HG02852 (cell line): ENCODE measurements around the gene DRAP1.

ENCODE experiments used
- ATAC-seq: cut with Tn5 transposase; IDR thresholded peaks from one replicate; pipeline ENCODE4 v1.9.1; 2021; ENCODE audit warnings: mild to moderate bottlenecking, moderate library complexity; ENCODE audit not compliant: unreplicated experiment

Gene DRAP1

DNA sequence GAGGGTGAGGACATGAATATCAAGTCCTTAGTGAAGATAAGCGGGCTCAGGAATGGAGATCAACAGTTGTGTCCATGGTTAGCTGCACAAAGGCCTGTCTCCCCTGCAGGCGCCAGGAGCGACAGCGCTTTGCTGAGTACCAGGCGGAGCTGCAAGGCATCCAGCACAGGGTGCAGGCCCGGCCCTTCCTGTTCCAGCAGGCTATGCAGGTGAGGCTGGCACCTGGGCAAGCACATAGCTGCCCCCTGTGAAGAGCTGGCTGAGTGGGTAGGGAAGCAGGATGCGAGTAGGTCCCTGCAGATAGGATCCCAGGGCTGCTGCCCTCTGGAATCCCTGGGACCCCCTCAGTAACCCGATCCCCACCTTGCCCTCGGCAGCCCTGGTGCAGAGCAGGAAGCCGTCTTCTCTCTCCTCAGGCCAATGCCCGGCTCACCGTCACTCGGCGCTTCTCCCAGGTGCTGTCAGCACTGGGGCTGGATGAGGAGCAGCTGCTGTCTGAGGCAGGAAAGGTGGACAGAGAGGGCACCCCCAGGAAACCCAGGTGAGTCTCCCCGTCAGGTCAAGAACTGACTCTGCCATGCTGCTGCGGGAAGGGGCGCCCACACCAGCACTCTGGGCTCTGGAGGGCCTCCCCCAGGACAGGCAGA is 39.7 kb downstream of the DRAP1 start:
- no peak for ATAC-seq

DNA sequence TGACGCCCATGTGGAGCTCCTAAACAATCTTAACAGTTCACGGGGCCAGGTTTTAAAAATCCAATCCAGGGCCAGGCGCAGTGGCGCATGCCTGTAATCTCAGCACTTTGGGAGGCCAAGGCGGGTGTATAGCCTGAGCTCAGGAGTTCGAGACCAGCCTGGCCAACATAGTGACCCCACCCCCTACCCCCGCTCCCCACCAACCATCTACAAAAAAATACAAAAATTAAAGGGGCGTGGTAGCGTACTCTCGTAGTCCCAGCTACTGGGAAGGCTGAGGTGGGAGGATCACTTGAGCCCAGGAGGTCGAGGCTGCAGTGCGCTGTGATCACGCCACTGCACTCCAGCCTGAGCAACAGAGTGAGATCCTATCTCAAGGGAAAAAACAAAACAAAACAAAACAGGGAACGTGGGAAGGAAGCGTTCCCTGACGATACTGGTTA is 41.6 kb downstream of the DRAP1 start:
- no peak for ATAC-seq

DNA sequence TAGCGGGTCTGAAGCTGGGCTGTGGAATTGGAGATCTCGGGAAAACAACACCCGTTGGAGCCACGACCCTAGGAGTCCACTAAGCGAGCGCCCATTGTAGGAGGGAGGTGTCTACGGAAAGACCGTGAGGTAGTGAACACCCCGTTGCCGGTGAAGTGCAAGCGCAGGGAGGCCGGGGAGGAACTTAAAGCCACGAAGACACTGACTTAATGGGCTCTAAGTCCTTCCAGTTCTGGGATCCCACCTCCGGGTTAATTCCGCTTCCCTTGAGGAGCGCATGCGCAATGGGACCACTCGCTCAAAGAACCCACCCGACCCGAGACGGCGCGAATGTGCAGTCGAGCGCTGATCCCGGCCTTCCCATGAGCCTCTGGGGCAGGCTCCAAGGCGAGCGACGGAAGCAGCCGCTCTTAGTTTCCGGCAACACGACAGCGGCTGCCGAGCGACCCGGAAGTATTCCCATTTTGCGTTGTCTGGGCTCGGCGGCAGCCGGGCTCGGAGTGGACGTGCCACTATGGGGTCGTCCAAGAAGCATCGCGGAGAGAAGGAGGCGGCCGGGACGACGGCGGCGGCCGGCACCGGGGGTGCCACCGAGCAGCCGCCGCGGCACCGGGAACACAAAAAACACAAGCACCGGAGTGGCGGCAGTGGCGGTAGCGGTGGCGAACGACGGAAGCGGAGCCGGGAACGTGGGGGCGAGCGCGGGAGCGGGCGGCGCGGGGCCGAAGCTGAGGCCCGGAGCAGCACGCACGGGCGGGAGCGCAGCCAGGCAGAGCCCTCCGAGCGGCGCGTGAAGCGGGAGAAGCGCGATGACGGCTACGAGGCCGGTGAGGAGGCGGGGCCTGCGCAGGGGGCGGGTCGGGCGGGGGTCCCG is 42.3 kb downstream of the DRAP1 start, which contains the start of gene SART1:
TSS of gene SART1 (plus strand) at position 468 of the 874 bp plus-strand sequence. CDS start at position 515, 47 bp downstream.
- peak; percentile 85 for ATAC-seq

DNA sequence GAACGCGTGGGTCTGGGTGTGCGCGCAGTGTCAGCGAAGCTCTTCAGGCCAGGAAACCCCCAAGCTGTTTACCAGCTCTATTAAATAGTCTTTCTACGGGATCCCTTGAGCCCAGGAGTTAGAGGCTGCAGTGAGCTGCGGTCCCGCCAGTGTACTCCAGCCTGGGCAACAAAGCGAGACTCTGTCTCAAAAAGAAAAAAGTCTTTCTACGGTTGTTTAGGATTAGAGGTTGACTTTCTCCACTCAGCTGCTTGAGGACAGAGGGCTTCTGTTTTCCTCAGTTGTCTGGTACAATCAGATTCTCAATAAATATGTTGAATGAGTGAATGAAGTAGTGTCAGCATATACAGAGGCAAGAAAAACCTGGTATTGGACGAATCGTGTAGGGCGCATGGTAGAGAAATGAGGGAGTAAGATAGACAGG is 42.9 kb downstream of the DRAP1 start:
- ATAC-seq = no peak

DNA sequence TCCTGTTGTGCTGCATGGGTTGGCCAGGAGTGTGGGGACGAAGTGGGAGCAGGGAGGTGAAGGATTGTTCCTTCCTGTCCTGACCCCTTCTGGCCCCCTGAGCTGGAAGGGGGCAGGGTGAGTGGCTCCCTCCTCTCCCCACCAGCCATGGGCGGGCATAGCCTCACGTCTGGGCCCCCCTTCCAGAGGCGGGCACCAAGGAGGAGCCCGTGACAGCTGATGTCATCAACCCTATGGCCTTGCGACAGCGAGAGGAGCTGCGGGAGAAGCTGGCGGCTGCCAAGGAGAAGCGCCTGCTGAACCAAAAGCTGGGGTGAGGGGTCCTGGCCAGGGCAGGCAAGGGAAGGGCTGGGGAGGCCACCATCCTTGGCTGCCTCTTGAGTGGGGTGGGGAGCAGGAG is 45.7 kb downstream of the DRAP1 start:
- ATAC-seq = no peak

DNA sequence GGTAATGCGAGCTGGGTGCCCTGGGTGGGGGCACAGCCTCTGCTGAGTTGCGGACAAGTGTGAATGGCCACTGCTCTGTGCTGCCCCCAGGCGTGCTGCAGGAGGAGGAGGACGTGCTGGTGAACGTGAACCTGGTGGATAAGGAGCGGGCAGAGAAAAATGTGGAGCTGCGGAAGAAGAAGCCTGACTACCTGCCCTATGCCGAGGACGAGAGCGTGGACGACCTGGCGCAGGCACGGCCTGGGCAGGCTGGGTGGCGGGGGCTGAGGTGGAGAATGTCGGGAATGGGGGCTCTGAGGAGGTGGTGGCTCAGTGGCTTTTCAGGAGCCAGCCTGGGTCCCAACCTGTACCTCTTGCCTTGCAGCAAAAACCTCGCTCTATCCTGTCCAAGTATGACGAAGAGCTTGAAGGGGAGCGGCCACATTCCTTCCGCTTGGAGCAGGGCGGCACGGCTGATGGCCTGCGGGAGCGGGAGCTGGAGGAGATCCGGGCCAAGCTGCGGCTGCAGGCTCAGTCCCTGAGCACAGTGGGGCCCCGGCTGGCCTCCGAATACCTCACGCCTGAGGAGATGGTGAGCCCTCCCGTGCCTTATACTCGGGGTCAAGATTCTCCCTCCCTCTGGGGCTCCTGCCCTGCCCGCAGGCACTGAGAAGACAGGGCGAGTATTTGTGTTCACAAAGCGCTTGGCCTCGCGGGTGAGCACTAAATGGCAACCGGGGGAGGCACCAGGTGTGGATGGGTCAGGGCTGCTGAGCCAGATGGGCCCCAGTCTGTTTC is 46.9 kb downstream of the DRAP1 start:
- ATAC-seq = no peak

DNA sequence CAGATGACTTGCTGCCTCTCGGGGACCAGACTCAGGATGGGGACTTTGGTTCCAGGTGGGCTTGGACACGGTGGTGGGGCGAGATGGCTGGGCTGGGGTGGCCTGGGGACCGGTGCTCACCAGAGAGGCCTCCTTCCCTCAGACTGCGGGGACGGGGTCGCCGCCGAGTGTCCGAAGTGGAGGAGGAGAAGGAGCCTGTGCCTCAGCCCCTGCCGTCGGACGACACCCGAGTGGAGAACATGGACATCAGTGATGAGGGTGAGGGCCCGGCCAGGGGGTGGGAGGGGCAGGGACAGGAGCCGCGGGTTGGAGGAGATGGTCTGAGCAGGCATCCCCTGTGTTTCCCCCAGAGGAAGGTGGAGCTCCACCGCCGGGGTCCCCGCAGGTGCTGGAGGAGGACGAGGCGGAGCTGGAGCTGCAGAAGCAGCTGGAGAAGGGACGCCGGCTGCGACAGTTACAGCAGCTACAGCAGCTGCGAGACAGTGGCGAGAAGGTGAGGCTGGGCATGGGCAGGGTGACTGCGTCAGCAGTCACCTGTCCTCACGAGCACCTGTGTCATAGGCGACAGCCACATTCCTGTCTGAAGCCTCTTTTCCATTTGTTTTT is 48.2 kb downstream of the DRAP1 start:
- ATAC-seq = no peak

DNA sequence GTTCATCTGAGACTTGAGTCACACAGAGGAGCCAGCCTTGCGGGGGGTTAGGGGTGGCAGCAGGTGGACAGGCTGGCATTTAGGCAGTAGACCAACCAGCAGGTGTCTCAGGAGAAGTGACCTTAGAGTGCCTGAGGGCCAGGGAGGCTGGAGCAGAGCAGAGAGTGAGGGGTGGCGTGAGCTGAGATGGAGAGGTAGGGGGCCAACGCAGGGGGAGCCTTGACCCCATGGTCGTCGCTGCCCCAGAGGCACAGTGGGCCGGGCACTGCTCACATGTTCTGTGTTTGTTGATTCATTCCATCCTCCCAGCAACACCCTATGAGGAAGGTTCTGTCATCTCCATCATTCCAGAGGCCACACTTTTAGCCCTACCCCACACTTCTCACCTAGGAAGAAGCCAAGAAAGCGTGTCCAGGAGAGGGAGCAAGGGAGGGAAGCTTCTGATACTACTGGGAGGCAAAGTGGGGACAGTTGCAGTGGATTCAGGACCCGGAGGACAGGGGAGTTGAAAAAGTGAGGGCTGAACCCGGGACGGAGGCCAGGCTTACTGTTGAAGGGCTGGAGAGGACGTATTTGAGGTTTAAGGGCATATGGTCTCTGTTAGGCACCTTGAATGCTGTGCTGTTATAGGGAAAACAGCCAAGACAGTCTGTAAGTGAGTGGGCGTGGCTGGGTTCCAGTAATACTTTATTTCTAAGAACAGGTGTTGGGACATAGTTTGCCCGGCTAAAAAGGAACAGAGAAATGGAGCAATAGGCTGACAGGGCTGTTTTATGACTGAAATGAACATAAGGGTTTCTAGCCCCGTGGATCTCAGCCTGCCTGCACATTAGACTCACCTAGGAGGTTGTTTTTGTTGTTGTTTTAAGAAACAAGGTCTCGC is 49.6 kb downstream of the DRAP1 start:
- ATAC-seq = no peak
